ENCODE data around the gene NPLOC4.

The NPLOC4 gene

DNA sequence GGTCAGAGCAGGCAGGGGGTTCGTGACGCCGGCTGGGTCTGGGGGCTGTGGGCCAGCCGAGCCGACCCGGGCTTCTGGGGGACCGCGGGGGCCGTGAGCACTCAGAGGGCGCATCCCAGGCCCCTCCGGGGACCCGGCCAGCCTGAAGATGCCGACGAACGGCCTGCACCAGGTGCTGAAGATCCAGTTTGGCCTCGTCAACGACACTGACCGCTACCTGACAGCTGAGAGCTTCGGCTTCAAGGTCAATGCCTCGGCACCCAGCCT lies 108.6 kb downstream of the NPLOC4 start (continued):
- TF ChIP-seq ZNF140 (tag by site-specific recombination; IDR thresholded peaks at IDR 0.05) (no peak), ZNF292 (tag by site-specific recombination; IDR thresholded peaks at IDR 0.05; ENCODE audit: borderline replicate concordance, low read depth) (no peak)

DNA sequence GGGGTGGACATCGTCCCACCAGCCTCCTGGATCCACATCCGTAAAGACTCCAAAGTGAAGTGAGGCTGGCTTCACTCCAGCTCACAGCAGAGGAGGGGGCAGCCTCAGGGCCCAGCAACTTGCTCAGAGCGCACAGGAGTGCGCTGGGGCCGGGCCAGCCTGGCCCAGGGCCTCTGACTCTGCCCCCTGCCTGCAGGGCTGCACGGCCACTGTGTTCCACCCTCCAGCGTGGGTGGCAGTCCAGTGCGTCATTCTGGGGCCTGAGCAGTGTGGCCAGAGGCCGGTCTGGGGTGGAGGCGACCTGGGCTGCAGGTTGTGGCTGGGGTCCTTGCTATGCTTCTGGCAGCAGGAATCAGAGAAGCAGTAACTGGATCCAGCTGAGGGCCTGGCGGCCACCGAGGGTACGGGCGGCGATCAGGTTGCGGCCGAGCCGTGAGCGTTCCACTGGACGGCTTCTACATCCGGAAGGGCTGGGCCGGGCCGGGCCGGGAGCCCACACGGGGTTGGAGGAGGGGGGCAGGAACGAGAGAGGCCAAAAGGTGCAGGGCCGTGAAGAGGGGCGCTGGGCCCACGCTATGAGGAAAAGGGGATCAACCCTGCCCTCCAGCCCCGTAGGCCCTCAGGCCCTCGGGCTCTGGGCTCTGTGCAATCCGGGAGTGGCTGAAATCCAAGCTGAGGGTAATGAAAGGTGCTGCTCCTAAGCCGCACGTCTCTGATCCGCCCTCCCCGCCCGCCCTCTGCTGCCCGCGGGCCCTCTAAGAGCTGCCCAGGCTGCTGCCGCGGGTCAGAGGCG lies 109.1 kb downstream of the NPLOC4 start, which contains the start of gene FSCN2:
Gene FSCN2, plus strand, starts transcription at position 787 of the 793 bp plus-strand sequence. CDS start 155 bp downstream, outside the sequence.
- Histone ChIP-seq H3K36me3 (ENCODE audit: control insufficient read depth in 2 of 2, insufficient read depth in 1 of 2, low read length in 2 of 2) (no peaks in the 10 kb centered on the region), H3K4me3 (ENCODE audit: low read depth, low read length) (no peak within 1 kb of the TSS), H3K27ac (ENCODE audit: extremely low read depth, low read depth, low read length) (no peak within 1 kb of the TSS), H3K4me1 (ENCODE audit: control insufficient read depth, insufficient read depth, low read length) (no peaks in the 10 kb centered on the region), H3K9me3 (ENCODE audit: control insufficient read depth, insufficient read depth, low read depth, low read length) (no peaks in the 10 kb centered on the region)
- ChIA-PET POLR2A (interaction anchor here (1.2 kb wide), 1 partner anchor 73 kb away, joined by 3 read pairs; no protein-coding TSS in a partner anchor), CTCF (no interaction called here)
- no peak for TF ChIP-seq ZNF514 (tag by site-specific recombination; IDR thresholded peaks at IDR 0.05)
- TF ChIP-seq PATZ1 (tag by site-specific recombination; IDR thresholded peaks at IDR 0.05), result no peak
- TF ChIP-seq RBAK (tag by site-specific recombination; IDR thresholded peaks at IDR 0.05), result no peak
- no peak for TF ChIP-seq ZNF37A (tag by site-specific recombination; IDR thresholded peaks at IDR 0.05)
- no peak for TF ChIP-seq ZNF830 (tag by site-specific recombination; IDR thresholded peaks at IDR 0.05; ENCODE audit: low read depth)
- TF ChIP-seq ZNF133 (tag by site-specific recombination; IDR thresholded peaks at IDR 0.05), result no peak
- no peak for TF ChIP-seq ZNF19 (tag by site-specific recombination; IDR thresholded peaks at IDR 0.05; ENCODE audit: low read depth)
- TF ChIP-seq, protein P1, sequence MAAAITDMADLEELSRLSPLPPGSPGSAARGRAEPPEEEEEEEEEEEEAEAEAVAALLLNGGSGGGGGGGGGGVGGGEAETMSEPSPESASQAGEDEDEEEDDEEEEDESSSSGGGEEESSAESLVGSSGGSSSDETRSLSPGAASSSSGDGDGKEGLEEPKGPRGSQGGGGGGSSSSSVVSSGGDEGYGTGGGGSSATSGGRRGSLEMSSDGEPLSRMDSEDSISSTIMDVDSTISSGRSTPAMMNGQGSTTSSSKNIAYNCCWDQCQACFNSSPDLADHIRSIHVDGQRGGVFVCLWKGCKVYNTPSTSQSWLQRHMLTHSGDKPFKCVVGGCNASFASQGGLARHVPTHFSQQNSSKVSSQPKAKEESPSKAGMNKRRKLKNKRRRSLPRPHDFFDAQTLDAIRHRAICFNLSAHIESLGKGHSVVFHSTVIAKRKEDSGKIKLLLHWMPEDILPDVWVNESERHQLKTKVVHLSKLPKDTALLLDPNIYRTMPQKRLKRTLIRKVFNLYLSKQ (tag by site-specific recombination; IDR thresholded peaks at IDR 0.05; ENCODE audit: borderline replicate concordance), result no peak
- TF ChIP-seq, protein P2, sequence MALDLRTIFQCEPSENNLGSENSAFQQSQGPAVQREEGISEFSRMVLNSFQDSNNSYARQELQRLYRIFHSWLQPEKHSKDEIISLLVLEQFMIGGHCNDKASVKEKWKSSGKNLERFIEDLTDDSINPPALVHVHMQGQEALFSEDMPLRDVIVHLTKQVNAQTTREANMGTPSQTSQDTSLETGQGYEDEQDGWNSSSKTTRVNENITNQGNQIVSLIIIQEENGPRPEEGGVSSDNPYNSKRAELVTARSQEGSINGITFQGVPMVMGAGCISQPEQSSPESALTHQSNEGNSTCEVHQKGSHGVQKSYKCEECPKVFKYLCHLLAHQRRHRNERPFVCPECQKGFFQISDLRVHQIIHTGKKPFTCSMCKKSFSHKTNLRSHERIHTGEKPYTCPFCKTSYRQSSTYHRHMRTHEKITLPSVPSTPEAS (tag by site-specific recombination; IDR thresholded peaks at IDR 0.05), result no peak
- TF ChIP-seq ZNF571 (tag by site-specific recombination; IDR thresholded peaks at IDR 0.05), result no peak
- TF ChIP-seq ATF2 (tag by site-specific recombination; IDR thresholded peaks at IDR 0.05; ENCODE audit: low read depth), result no peak
- no peak for TF ChIP-seq ZNF174 (tag by site-specific recombination; IDR thresholded peaks at IDR 0.05)
- TF ChIP-seq ZNF175 (tag by site-specific recombination; IDR thresholded peaks at IDR 0.05), result no peak
- TF ChIP-seq HOXC10 (CRISPR knock-in tag; IDR thresholded peaks at IDR 0.05), result no peak
- TF ChIP-seq IKZF3 (tag by site-specific recombination; IDR thresholded peaks at IDR 0.05), result no peak
- TF ChIP-seq ZNF146 (tag by site-specific recombination; IDR thresholded peaks at IDR 0.05), result no peak
- no peak for TF ChIP-seq BCL11B (tag by site-specific recombination; IDR thresholded peaks at IDR 0.05; ENCODE audit: low read depth)

Data from HEK293 (cell line).